ENCODE data around the gene KRTAP5-9. TPM values are rescaled to one million over a fixed set of nuclear protein-coding genes. Genes with fewer than 3 reads are reported as not detected.

Gene KRTAP5-9
- total and polyA plus RNA-seq, 2 donors (not counting 3 experiments of a cell fraction or from before 2014, with no cell fraction given): 0.28 TPM; not detected in 1

- Histone ChIP-seq H3K4me3 (replicated peaks in 1 of 3; ENCODE audit: insufficient read depth in 1 of 3, low read depth in 1 of 3, low read length in 3 of 3) (no peak overlapping the region), H4K20me1 (replicated peaks; ENCODE audit: control insufficient read depth, extremely low read depth, insufficient read depth, low read length) (no peaks in the 10 kb centered on the region), H3K36me3 (ENCODE audit: control insufficient read depth in 2 of 2, extremely low read depth in 1 of 2, insufficient read depth in 2 of 2, low read length in 2 of 2) (no peaks in the 10 kb centered on the region), H3K27me3 (ENCODE audit: control insufficient read depth in 2 of 2, insufficient read depth in 2 of 2, low read length in 2 of 2) (no peaks in the 10 kb centered on the region), H3K79me2 (ENCODE audit: control insufficient read depth, insufficient read depth, low read length) (no peaks in the 10 kb centered on the region), H3K27ac (ENCODE audit: insufficient read depth, low read depth, low read length) (no peak overlapping the region), H3K9ac (replicated peaks; ENCODE audit: extremely low read depth, insufficient read depth, low read length) (no peak overlapping the region), H3K9me1 (replicated peaks; ENCODE audit: control insufficient read depth, extremely low read depth, insufficient read depth, low read length) (no peaks in the 10 kb centered on the region), H3K4me2 (ENCODE audit: insufficient read depth, low read length) (no peak overlapping the region), H3K4me1 (ENCODE audit: control insufficient read depth, extremely low read depth, insufficient read depth, low read length) (no peaks in the 10 kb centered on the region), H3K9me3 (replicated peaks; ENCODE audit: control insufficient read depth, insufficient read depth, low read length) (no peaks in the 10 kb centered on the region), H2AFZ (ENCODE audit: low read depth, low read length) (no peak overlapping the region)
- POLR2A ChIA-PET: no interaction called here
- BruUV-seq (replicated peaks): no TSS peak
- DNase-seq (ENCODE audit: low read depth, low spot score): no peak
- CTCF ChIA-PET: no interaction called here
- no peak for FAIRE-seq
- intact Hi-C loops (cut with micrococcal nuclease): no loop called here
- dilution Hi-C loops (cut with MboI; ENCODE audit: extremely low pct_ligation_motif_present, low sequenced_read_pairs): no loop called here
- no peak for TF ChIP-seq EZH2 (IDR thresholded peaks at IDR 0.05; ENCODE audit: borderline replicate concordance, low read depth, low read length, severe bottlenecking)
- no peak for TF ChIP-seq MYC (IDR thresholded peaks at IDR 0.05; ENCODE audit: low read depth, low read length)
- no peak for TF ChIP-seq CTCF (IDR thresholded peaks at IDR 0.05; ENCODE audit: extremely low read depth in 1 of 2, insufficient read depth in 1 of 2, low read depth in 1 of 2, low read length in 2 of 2)
- no peak for TF ChIP-seq JUN (IDR thresholded peaks at IDR 0.05; ENCODE audit: borderline replicate concordance, insufficient read depth, insufficient read length, low read depth)
These were observed 6.8 kb downstream of the KRTAP5-9 start for GRCh38 chr11:71554996-71555395.

- Histone ChIP-seq H3K4me3 (replicated peaks in 1 of 3; ENCODE audit: insufficient read depth in 1 of 3, low read depth in 1 of 3, low read length in 3 of 3) (no peak overlapping the region), H3K36me3 (ENCODE audit: control insufficient read depth in 2 of 2, extremely low read depth in 1 of 2, insufficient read depth in 2 of 2, low read length in 2 of 2) (no peaks in the 10 kb centered on the region), H3K27me3 (ENCODE audit: control insufficient read depth in 2 of 2, insufficient read depth in 2 of 2, low read length in 2 of 2) (no peaks in the 10 kb centered on the region), H3K9me1 (replicated peaks; ENCODE audit: control insufficient read depth, extremely low read depth, insufficient read depth, low read length) (no peaks in the 10 kb centered on the region), H3K9ac (replicated peaks; ENCODE audit: extremely low read depth, insufficient read depth, low read length) (no peak overlapping the region), H3K4me2 (ENCODE audit: insufficient read depth, low read length) (no peak overlapping the region), H4K20me1 (replicated peaks; ENCODE audit: control insufficient read depth, extremely low read depth, insufficient read depth, low read length) (no peaks in the 10 kb centered on the region), H3K4me1 (ENCODE audit: control insufficient read depth, extremely low read depth, insufficient read depth, low read length) (no peaks in the 10 kb centered on the region), H3K79me2 (ENCODE audit: control insufficient read depth, insufficient read depth, low read length) (no peaks in the 10 kb centered on the region), H2AFZ (ENCODE audit: low read depth, low read length) (no peak overlapping the region), H3K27ac (ENCODE audit: insufficient read depth, low read depth, low read length) (no peak overlapping the region), H3K9me3 (replicated peaks; ENCODE audit: control insufficient read depth, insufficient read depth, low read length) (no peaks in the 10 kb centered on the region)
- intact Hi-C loops (cut with micrococcal nuclease) (no loop called here), dilution Hi-C loops (cut with MboI; ENCODE audit: extremely low pct_ligation_motif_present, low sequenced_read_pairs) (no loop called here)
- ChIA-PET POLR2A (no interaction called here), CTCF (no interaction called here)
- no peak for FAIRE-seq
- TF ChIP-seq EZH2 (IDR thresholded peaks at IDR 0.05; ENCODE audit: borderline replicate concordance, low read depth, low read length, severe bottlenecking) (no peak), GATA2 (IDR thresholded peaks at IDR 0.05; ENCODE audit: insufficient read depth, insufficient read length, low read depth, low read length) (no peak), MYC (IDR thresholded peaks at IDR 0.05; ENCODE audit: low read depth, low read length) (no peak), JUN (IDR thresholded peaks at IDR 0.05; ENCODE audit: borderline replicate concordance, insufficient read depth, insufficient read length, low read depth) (no peak), FOS (IDR thresholded peaks at IDR 0.05; ENCODE audit: borderline replicate concordance, insufficient read depth, low read length) (no peak), POLR2A (IDR thresholded peaks at IDR 0.05; ENCODE audit: low read depth, low read length) (no peak), CTCF (IDR thresholded peaks at IDR 0.05; ENCODE audit: extremely low read depth in 1 of 2, insufficient read depth in 1 of 2, low read depth in 1 of 2, low read length in 2 of 2) (no peak), POLR2AphosphoS5 (IDR thresholded peaks at IDR 0.05; ENCODE audit: insufficient read depth, low read depth, low read length) (no peak), MAX (IDR thresholded peaks at IDR 0.05; ENCODE audit: insufficient read depth, insufficient read length) (no peak)
- no TSS peak for BruUV-seq (replicated peaks)
- DNase-seq (ENCODE audit: low read depth, low spot score): no peak
These were observed 7.3 kb downstream of the KRTAP5-9 start for GRCh38 chr11:71555508-71555907.
